Esophagus muscularis mucosa (tissue), 3 donors: ENCODE measurements around the gene SLC25A29.
"Not testable (repeated sequence)": the region's sequence is repeated elsewhere in the genome, so short reads cannot be mapped to it uniquely, and the experiment has no call there.

ENCODE experiments used
- CTCF ChIP-seq, 3 experiments: fragments of 200-600 bp in 2 of 3; fragments of 450-650 bp in 1 of 3; sonication (generic) in 2 of 3; IDR thresholded peaks; one replicate each; pipeline ENCODE4 v1.5.1; 2017 to 2019; ENCODE audit warnings: antibody characterized with exemption in 3 of 3, mild to moderate bottlenecking in 2 of 3, moderate library complexity in 1 of 3
- POLR2A ChIP-seq: fragments of 450-650 bp; IDR thresholded peaks from one replicate; pipeline ENCODE4 v1.6.1; 2017; ENCODE audit warnings: antibody characterized with exemption, moderate library complexity, mild to moderate bottlenecking, low read depth
- POLR2AphosphoS5 ChIP-seq, 2 donors: sonication (generic); formaldehyde crosslinking; IDR thresholded peaks; one replicate each; pipeline ENCODE4 v1.6.1; 2017; ENCODE audit warnings: antibody characterized with exemption in 2 of 2

DNA sequence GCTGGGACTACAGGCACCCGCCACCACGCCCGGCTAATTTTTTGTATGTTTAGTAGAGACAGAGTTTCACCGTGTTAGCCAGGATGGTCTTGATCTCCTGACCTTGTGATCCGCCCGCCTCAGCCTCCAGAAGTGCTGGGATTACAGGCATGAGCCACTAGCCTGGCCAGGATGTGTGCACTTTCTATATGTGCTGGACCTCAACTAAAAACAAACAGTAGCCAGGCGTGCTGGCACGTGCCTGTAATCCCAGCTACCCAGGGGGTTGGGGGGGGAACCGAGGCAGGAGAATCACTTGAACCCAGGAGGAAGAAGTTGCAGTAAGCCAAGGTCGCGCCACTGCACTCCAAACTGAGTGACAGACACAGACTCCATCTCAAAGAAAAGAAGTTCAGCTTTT lies 9.5 kb downstream of the SLC25A29 start:
- not testable (repeated sequence) for TF ChIP-seq CTCF (IDR thresholded peaks at IDR 0.05); POLR2A; POLR2AphosphoS5 (IDR thresholded peaks at IDR 0.05)
